Chondrocyte (in vitro differentiated cells): Measurements from ENCODE around the gene SLC6A15. TPM values are rescaled to one million over a fixed set of nuclear protein-coding genes. Genes with fewer than 3 reads are reported as not detected.

ENCODE experiments used
- DNase-seq: peaks from one replicate; pipeline ENCODE4 v3.0.0; 2021; ENCODE audit warnings: mixed read lengths, low spot score
- H3K27ac Mint-ChIP-seq: one replicate; pipeline ENCODE4 v1.8.0; 2021; ENCODE audit warnings: mild to moderate bottlenecking, moderate library complexity, mixed read lengths; ENCODE audit not compliant: unreplicated experiment
- H3K27me3 Mint-ChIP-seq: 2 replicates; pipeline ENCODE4 v1.8.0; 2021; ENCODE audit warnings: low read depth, mixed read lengths
- H3K36me3 Mint-ChIP-seq: 2 replicates; pipeline ENCODE4 v1.8.0; 2021; ENCODE audit warnings: low read depth, mixed read lengths
- H3K4me1 Mint-ChIP-seq: 2 replicates; pipeline ENCODE4 v1.8.0; 2021; ENCODE audit warnings: low read depth, mild to moderate bottlenecking, mixed read lengths
- H3K4me3 Mint-ChIP-seq: one replicate; pipeline ENCODE4 v1.8.0; 2021; ENCODE audit warnings: mild to moderate bottlenecking, moderate library complexity, mixed read lengths; ENCODE audit not compliant: unreplicated experiment
- H3K9me3 Mint-ChIP-seq: 2 replicates; pipeline ENCODE4 v1.8.0; 2021; ENCODE audit warnings: low read depth, mixed read lengths
- CTCF ChIP-seq: fragments of 200-600 bp; sonication (generic); IDR thresholded peaks from 2 replicates; pipeline ENCODE4 v1.5.0; 2021; ENCODE audit warnings: antibody characterized with exemption, mild to moderate bottlenecking, moderate library complexity
- long read RNA-seq: library from polyadenylated mRNA; stranded (forward); transcript quantifications from one replicate; pipeline ENCODE4 v2.0.0, GENCODE V29; 2021
- total RNA-seq: library from RNA; stranded (reverse); gene quantifications from 3 replicates; pipeline ENCODE4 v1.2.1, GENCODE V29; 2021

SLC6A15 gene
- not detected in 3 replicates for total RNA-seq
- long read RNA-seq = 0 reads

DNA sequence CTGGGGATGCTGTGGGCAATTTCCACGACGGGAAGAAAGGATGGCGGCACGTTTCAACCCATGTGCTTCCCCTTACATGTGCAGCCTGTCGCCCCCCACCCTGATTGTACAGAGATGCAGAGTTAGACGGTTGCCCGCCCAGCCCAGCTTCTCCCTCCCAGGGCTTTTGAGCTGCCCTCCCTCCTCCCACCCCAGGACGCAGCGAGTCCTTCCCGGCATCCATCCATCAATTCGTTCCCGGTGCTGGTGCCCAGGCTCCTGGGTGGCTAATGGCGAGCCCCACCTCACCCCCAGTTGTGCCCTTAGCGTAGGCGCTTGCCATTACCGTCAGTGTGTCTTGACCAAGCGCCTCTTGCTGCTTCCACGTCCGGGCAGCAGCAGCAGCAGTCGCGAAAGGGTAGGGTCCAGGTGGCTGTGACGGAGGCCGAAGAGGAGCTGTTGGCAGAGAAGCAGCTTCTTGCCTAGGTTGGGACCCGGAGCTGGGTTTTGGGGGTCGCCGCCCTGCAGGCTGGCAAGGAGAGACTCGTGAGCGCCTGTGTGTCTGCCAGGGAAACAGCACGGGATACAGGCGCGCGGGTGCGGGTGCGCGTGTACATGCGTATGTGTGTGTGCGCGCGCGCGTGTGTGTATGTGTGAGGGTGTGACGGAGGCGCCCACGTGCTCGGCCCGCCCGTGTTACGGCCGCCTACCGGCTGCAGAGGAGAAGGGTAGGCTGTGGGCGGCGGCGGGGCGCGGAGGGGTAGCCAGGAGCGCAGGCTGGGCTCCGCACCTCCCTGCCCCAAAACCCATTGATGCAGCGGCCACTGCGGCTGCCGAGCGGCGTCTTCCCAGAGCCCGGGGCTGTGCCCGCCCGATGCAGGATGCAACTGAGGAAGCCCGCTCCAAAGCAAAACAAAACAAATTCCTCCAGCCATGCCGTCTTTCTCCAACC is at the start of gene SLC6A15:
TSS of gene SLC6A15 (minus strand) at position 602 of the 931 bp plus-strand sequence. CDS start 20,679 bp downstream, outside the sequence.
- Mint-ChIP-seq H3K4me1 (peaks cover 26% of the 10 kb centered on the region), H3K9me3 (no peaks in the 10 kb centered on the region), H3K27me3 (peaks cover 60% of the 10 kb centered on the region), H3K27ac (no peak within 1 kb of the TSS), H3K4me3 (peak within 1 kb of the TSS; percentile 64), H3K36me3 (no peaks in the 10 kb centered on the region)
- TF ChIP-seq CTCF = peak; percentile 43
- peak; percentile 93 for DNase-seq

GRCh38 chr12:84960918-84961317 is 48.3 kb upstream of the SLC6A15 start:
- Mint-ChIP-seq H3K27ac (no peak overlapping the region), H3K27me3 (peaks cover 23% of the 10 kb centered on the region), H3K9me3 (no peaks in the 10 kb centered on the region), H3K4me3 (no peak overlapping the region), H3K36me3 (no peaks in the 10 kb centered on the region), H3K4me1 (no peaks in the 10 kb centered on the region)
- TF ChIP-seq CTCF = no peak
- DNase-seq = no peak

GRCh38 chr12:84955298-84955697 is 42.7 kb upstream of the SLC6A15 start:
- TF ChIP-seq CTCF = no peak
- Mint-ChIP-seq H3K4me3 (no peak overlapping the region), H3K36me3 (no peaks in the 10 kb centered on the region), H3K27ac (no peak overlapping the region), H3K9me3 (no peaks in the 10 kb centered on the region), H3K27me3 (peaks cover 17% of the 10 kb centered on the region), H3K4me1 (no peaks in the 10 kb centered on the region)
- DNase-seq = no peak

DNA sequence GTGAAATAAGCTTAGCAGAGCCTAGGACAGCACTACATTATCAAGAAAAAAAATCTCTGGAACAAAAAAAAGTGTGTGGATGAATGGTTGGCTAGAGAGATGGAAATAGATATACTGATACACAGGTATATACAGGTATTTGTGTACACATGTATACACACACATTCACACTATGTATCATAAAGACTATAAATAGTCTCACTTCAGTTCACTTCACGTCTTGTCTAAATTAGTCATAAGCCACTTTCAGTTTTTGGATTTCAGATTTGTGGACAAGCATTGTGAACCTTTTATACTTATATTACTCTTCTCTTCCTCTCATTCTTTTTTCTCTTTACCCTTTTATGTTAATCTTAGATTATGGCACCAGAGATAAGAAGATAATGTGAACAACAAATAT is 41.8 kb upstream of the SLC6A15 start:
- H3K9me3 Mint-ChIP-seq = no peaks in the 10 kb centered on the region
- no peak overlapping the region for H3K4me3 Mint-ChIP-seq
- H3K36me3 Mint-ChIP-seq = no peaks in the 10 kb centered on the region

More for the DNA sequence above, 41.8 kb upstream of the SLC6A15 start:
- Mint-ChIP-seq H3K27ac (no peak overlapping the region), H3K4me1 (no peaks in the 10 kb centered on the region), H3K27me3 (peaks cover 20% of the 10 kb centered on the region)
- TF ChIP-seq CTCF = no peak
- no peak for DNase-seq
